Stimulated activated CD4-positive, alpha-beta T cell treated with anti-CD3 and anti-CD28 coated beads, Interleukin-2, amount 100 ng/mL, for 48 hours (primary cell): ENCODE measurements around the gene PCF11.
"Not testable (repeated sequence)": the region's sequence is repeated elsewhere in the genome, so short reads cannot be mapped to it uniquely, and the experiment has no call there.

Experiments used
- DNase-seq, 2 donors: peaks; one replicate each; pipeline ENCODE4 v3.0.0-alpha.2; 2020

PCF11 gene

GRCh38 chr11:83193315-83194280, 36.7 kb downstream of the PCF11 start, which contains the start of gene ANKRD42:
Gene ANKRD42 (plus strand): TSS chr11:83193712. CDS start chr11:83194671, 959 bp downstream.
- peak; percentile 74 to 87 for DNase-seq

DNA sequence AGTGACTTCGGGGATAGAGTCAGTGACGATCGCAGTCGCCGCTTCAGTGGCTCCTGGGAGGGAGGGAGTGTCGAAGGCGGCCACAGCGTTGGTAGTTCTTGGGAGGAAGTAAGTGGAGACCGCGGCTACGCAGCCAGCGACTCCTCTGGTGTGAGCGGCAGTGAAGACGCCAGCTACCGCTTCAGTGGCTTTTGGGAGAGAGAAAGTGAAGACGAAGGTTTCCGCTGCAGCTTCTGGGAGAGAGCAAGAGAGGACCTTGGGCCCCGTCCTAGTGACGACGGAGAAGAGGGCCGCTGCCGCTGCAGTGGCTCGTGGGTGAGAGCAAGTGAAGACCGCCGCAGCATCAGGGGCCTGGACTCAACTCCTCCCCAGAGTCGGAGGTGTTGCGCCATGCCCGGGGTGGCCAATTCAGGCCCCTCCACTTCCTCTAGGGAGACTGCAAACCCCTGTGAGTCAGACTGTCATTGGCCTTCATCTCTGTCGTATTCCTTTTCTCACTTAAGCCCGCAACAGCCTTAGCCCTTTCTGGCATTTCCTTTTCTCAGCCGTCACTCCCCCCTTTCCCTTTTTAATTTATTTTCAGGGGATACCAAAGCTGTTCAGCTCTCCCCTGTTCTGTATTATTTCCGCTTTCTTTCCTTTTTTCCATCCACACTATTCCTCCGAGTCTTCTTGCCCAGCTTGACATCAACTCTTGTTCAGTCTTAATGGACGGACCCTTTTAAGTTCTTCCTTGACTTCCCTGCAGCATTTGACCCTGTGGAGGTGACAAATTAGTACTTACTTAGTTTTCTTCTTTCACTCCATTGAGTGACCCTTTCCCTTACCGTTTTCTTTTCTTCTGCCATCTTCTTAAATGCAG, 37.6 kb downstream of the PCF11 start:
- peak; percentile 31 to 38 for DNase-seq

DNA sequence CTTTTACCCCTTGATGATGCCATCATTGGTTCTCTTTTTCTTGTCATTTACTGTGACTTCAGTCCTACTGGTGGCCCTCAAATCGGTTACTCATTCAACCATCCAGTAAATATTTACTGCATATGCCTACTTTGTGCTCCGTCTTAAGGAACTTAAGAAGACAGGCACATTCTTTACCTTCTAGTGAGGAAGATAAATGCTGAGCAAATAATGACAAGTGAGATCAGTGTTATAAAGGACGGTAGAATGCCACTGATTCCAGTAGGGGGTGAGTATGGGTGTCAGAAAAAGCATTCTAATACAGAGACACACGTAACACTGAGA, 38.2 kb downstream of the PCF11 start:
- DNase-seq: no peak

GRCh38 chr11:83195649-83196048, 38.7 kb downstream of the PCF11 start:
- DNase-seq: no peak

- DNase-seq: no peak
These were observed 43.1 kb downstream of the PCF11 start for GRCh38 chr11:83200035-83200434.

DNA sequence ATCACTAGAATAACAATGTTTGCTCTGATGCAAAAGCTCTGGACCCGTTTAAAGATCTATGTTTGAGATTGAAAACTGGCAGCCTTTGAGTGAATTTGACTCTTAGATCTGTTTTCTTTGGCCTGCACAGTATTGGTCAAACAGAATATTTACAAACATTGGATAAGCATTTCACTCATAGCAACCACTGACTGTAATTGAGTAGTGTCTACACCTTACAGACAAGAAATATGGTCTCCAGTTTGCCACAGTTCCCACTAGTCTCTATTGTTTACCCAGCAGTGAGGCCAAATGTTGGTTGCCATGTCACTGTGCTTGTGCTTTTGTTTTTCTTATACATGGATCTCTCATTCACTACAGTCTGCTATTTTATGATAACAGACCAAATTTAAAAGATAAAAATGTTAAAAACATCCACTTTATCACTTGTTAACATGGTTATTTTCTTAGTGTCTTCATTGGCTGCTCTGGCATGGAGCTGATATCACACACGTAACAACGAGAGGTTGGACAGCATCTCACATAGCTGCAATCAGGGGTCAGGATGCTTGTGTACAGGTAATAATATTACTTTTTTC, 48.8 kb downstream of the PCF11 start:
- DNase-seq: no peak

DNA sequence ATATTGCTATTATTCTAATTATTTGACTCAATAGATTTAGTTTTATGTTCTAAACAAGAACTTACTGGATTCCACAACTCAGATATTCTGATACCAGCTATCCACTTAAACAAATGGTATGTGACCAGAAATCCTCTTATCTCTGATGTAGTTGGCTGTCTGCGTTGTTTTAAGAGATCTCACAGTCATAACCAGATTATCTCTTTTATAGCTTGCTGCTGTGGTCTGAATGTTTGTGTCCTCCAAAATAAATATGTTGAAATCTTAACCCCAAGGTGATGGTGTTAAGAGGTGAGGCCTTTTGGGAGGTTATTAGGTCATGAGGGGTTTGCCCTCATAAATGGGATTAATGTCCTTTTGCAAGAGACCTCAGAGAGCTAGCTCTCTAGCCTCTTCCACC, 49.3 kb downstream of the PCF11 start:
- no peak for DNase-seq

- not testable (repeated sequence) for DNase-seq
These were observed 49.9 kb downstream of the PCF11 start for GRCh38 chr11:83206771-83207382.

- no peak for DNase-seq
These were observed 62.2 kb downstream of the PCF11 start for GRCh38 chr11:83219095-83219494.

DNA sequence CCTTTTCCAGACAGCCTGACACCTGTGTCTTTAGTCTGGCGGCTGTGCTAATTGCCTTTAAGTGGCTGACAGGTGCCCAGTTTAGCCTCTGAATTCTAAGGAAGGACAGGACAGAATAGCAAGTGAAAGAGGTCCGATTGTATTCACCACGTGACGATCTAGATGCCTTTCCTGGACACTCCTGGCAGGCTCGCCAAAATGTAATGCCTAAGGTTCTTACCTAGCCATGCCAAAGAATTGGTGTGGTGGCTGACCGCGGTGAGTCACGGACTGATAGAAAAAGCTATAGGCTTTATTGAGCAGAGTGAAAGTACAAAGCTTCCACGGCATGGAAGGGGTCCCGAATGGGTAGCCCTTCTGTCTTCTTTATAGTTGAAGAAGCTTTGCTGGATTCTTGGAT, 63.3 kb downstream of the PCF11 start:
- DNase-seq: no peak

DNA sequence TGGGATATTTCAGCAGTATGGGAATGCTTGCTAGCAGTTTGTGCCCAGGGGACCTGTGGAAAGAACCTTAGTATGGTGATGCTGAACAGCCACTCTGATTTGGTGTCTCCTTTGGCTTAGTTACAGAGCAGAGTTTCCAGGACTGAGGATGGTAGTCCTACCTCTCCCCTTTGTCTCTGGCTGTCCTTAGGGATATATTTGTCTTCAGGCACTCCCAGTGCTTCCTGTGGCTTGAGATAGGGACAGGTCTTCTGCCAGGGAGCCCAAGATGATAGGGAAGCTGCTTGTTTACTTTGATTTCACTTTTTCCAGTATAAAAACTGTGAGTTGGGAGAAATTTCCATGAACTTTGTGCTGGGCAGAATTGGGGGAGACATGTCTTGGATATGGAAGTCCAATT, 64.8 kb downstream of the PCF11 start:
- no peak for DNase-seq

DNA sequence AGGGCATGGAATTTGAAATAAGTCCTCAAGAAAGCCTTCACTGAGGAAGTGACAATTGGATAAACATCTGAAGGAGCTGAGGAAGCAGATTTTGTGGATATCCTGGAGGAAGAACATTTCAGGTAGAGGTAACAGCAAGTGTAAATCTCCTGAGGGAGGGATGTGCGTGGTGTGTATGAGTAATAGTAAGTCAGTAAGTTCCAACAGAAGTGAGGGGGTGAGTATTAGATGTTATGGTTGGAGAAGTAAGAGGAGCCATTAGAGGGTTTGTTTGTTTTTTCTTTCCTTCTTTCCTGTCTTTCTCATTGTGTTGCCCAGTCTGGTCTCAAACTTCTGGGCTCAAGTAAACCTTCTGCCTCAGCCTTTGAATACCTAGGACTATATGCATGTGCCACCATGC, 65.6 kb downstream of the PCF11 start:
- no peak for DNase-seq

GRCh38 chr11:83223457-83223856, 66.5 kb downstream of the PCF11 start:
- no peak for DNase-seq

DNA sequence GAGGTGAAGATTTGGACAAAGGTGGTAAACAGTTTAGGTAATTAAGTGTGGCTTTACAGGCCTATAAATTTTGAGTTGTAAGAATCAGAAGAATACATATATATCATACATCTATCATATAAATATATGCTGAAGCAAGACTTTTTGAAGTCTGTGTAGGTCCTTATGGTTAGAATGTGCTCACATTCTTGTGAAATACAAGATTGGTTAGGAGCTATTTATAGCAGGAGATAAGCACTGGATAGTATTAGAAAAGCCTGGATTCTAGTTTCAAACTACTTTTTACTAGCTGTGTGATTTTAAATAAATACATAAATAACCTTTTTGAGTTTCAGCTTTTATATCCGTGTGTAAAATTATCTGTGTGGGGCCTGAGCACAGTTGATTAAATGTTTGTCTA, 78.9 kb downstream of the PCF11 start:
- no peak for DNase-seq
